GM12878 (cell line): Measurements from ENCODE around the gene MSI2.

ENCODE experiments used
- CTCF ChIP-seq, 3 experiments: IDR thresholded peaks in 2 of 3; conservative IDR thresholded peaks in 1 of 3; 2 replicates each; pipeline ENCODE4 v1.5.1; 2011; ENCODE audit warnings: low read depth in 3 of 3, low read length in 3 of 3, mild to moderate bottlenecking in 3 of 3, control low read depth in 2 of 3, moderate library complexity in 2 of 3, inconsistent platforms in 1 of 3, mixed read lengths in 1 of 3; ENCODE audit not compliant: control insufficient read depth in 2 of 3, insufficient read depth in 1 of 3; ENCODE audit errors: extremely low read depth in 1 of 3
- REST ChIP-seq: IDR thresholded peaks from 2 replicates; pipeline ENCODE4 v1.6.1; 2012; ENCODE audit warnings: mild to moderate bottlenecking, low read depth, low read length
- WRNIP1 ChIP-seq: IDR thresholded peaks from 2 replicates; pipeline ENCODE4 v1.6.1; 2011; ENCODE audit warnings: low read depth, low read length, improper control_type of control experiment, borderline replicate concordance
- YY1 ChIP-seq: IDR thresholded peaks from 2 replicates; pipeline ENCODE4 v1.6.1; 2011; ENCODE audit warnings: low read depth, mild to moderate bottlenecking, low read length

- TF ChIP-seq CTCF (IDR thresholded peaks at IDR 0.05 in 2 of 3, conservative IDR thresholded peaks at IDR 0.05 in 1 of 3; ENCODE audit: control insufficient read depth in 2 of 3, extremely low read depth in 1 of 3, insufficient read depth in 1 of 3, low read depth in 3 of 3, low read length in 3 of 3) (no peak), REST (no peak), YY1 (no peak), WRNIP1 (no peak)
Observed at GRCh38 chr17:57269052-57269451, 12.7 kb downstream of the MSI2 start.
